Caco-2 (cell line): ENCODE measurements around the gene LTO1. TPM values are rescaled to one million over a fixed set of nuclear protein-coding genes. Genes with fewer than 3 reads are reported as not detected.

Experiments used
- BruUV-seq: library from RNA; stranded (reverse); fragments of 400-500 nt; replicated peaks from 2 replicates; lab custom pipeline; 2021; lab: Mats Ljungman, UMichigan
- CTCF ChIA-PET: fragments of 300-600 bp; sonication (Branson Sonifier 250); formaldehyde crosslinking; loops from one replicate; lab custom pipeline; 2022; ENCODE audit warnings: antibody characterized with exemption; lab: Charles Lee
- POLR2A ChIA-PET: fragments of 300-600 bp; sonication (Branson Sonifier 250); formaldehyde crosslinking; loops from one replicate; lab custom pipeline; 2022; ENCODE audit warnings: antibody characterized with exemption; lab: Charles Lee
- DNase-seq, 2 experiments: peaks; one replicate each; pipeline versions ENCODE4 v3.0.0 to v3.0.0-alpha.2; 2020 to 2022
- H3K27me3 ChIP-seq: replicated peaks from 2 replicates; pipeline ENCODE4 v1.6.0; 2011; ENCODE audit warnings: low read length; ENCODE audit not compliant: control insufficient read depth, insufficient read depth
- H3K36me3 ChIP-seq: 2 replicates; pipeline ENCODE4 v1.5.1; 2011; ENCODE audit warnings: low read length; ENCODE audit not compliant: control insufficient read depth, insufficient read depth
- H3K4me1 ChIP-seq: fragments of 250-450 bp; sonication (Bioruptor Pico); 2 replicates; pipeline ENCODE4 v1.5.1; 2020; ENCODE audit warnings: mild to moderate bottlenecking
- H3K4me3 ChIP-seq: 2 replicates; pipeline ENCODE4 v1.5.1; 2011; ENCODE audit warnings: low read depth, mild to moderate bottlenecking, control low read depth, low read length
- H3K9me3 ChIP-seq: fragments of 250-450 bp; sonication (Bioruptor Pico); 2 replicates; pipeline ENCODE4 v1.5.1; 2020; ENCODE audit warnings: mild to moderate bottlenecking, moderate library complexity
- H3K27ac Mint-ChIP-seq: one replicate; pipeline ENCODE4 v1.8.0; 2022; ENCODE audit warnings: mixed read lengths; ENCODE audit not compliant: unreplicated experiment
- H3K27me3 Mint-ChIP-seq: one replicate; pipeline ENCODE4 v1.8.0; 2022; ENCODE audit warnings: mixed read lengths; ENCODE audit not compliant: insufficient read depth, unreplicated experiment
- H3K36me3 Mint-ChIP-seq: one replicate; pipeline ENCODE4 v1.8.0; 2022; ENCODE audit warnings: mild to moderate bottlenecking, mixed read lengths; ENCODE audit not compliant: insufficient read depth, unreplicated experiment
- H3K4me1 Mint-ChIP-seq: one replicate; pipeline ENCODE4 v1.8.0; 2022; ENCODE audit warnings: low read depth, mixed read lengths; ENCODE audit not compliant: unreplicated experiment
- H3K4me3 Mint-ChIP-seq: one replicate; pipeline ENCODE4 v1.8.0; 2022; ENCODE audit warnings: mild to moderate bottlenecking, moderate library complexity, mixed read lengths; ENCODE audit not compliant: unreplicated experiment
- H3K9me3 Mint-ChIP-seq: one replicate; pipeline ENCODE4 v1.8.0; 2022; ENCODE audit warnings: mixed read lengths; ENCODE audit not compliant: unreplicated experiment
- intact Hi-C: fragments of 100-400 bp; cut with micrococcal nuclease; formaldehyde crosslinking; loops from one replicate; pipeline ENCODE4 v1.10.0; 2022; ENCODE audit not compliant: unreplicated experiment
- total RNA-seq: library from RNA; stranded (reverse); gene quantifications from 2 replicates; pipeline ENCODE4 v1.2.3, GENCODE V29; 2022
- TF ChIP-seq, protein P1 (sequence below), 2 experiments: fragments of 200-600 bp in 1 of 2; IDR thresholded peaks; 1 replicate in 1 of 2; 2 replicates in 1 of 2; pipeline versions ENCODE4 v1.5.1 to v1.8.0; 2011 to 2022; ENCODE audit warnings: antibody characterized with exemption in 1 of 2, control low read depth in 1 of 2, inconsistent platforms in 1 of 2, low read depth in 1 of 2, low read length in 1 of 2, mild to moderate bottlenecking in 1 of 2, moderate library complexity in 1 of 2; ENCODE audit not compliant: insufficient read depth in 1 of 2, severe bottlenecking in 1 of 2, unreplicated experiment in 1 of 2

Gene LTO1
- total RNA-seq, 1 experiment from 2014 or later, result 49.3 TPM

GRCh38 chr11:69683764-69684333 lies 8.7 kb upstream of the LTO1 start:
- intact Hi-C loops, result loop anchor here (1.0 kb wide), 1 partner anchor 9 kb away; the partner anchor contains the start of gene LTO1
- peak; percentile 77 to 79 for DNase-seq
- no peaks in the 10 kb centered on the region for H3K27me3 Mint-ChIP-seq
- no peaks in the 10 kb centered on the region for H3K36me3 Mint-ChIP-seq
- no TSS peak for BruUV-seq
- H3K9me3 Mint-ChIP-seq, result no peaks in the 10 kb centered on the region
- peaks cover 10% of the 10 kb centered on the region for H3K4me1 Mint-ChIP-seq
- no peak overlapping the region for H3K27ac Mint-ChIP-seq
- POLR2A ChIA-PET, result no interaction called here
- TF ChIP-seq, protein P1, sequence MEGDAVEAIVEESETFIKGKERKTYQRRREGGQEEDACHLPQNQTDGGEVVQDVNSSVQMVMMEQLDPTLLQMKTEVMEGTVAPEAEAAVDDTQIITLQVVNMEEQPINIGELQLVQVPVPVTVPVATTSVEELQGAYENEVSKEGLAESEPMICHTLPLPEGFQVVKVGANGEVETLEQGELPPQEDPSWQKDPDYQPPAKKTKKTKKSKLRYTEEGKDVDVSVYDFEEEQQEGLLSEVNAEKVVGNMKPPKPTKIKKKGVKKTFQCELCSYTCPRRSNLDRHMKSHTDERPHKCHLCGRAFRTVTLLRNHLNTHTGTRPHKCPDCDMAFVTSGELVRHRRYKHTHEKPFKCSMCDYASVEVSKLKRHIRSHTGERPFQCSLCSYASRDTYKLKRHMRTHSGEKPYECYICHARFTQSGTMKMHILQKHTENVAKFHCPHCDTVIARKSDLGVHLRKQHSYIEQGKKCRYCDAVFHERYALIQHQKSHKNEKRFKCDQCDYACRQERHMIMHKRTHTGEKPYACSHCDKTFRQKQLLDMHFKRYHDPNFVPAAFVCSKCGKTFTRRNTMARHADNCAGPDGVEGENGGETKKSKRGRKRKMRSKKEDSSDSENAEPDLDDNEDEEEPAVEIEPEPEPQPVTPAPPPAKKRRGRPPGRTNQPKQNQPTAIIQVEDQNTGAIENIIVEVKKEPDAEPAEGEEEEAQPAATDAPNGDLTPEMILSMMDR (IDR thresholded peaks at IDR 0.05; ENCODE audit: insufficient read depth in 1 of 2, low read depth in 1 of 2, low read length in 1 of 2, severe bottlenecking in 1 of 2, unreplicated experiment in 1 of 2), result peak; percentile 60 to 76
- CTCF ChIA-PET, result interaction anchor here (0.6 to 1.8 kb wide), 11 partner anchors 9 to 734 kb away, joined by 3 to 11 read pairs (median 4); partner anchors contain the start of gene LTO1
- Histone ChIP-seq H3K4me1 (peaks cover 10% of the 10 kb centered on the region), H3K4me3 (no peak overlapping the region), H3K27me3 (no peaks in the 10 kb centered on the region), H3K9me3 (no peaks in the 10 kb centered on the region), H3K36me3 (no peaks in the 10 kb centered on the region)
- H3K4me3 Mint-ChIP-seq, result no peak overlapping the region

DNA sequence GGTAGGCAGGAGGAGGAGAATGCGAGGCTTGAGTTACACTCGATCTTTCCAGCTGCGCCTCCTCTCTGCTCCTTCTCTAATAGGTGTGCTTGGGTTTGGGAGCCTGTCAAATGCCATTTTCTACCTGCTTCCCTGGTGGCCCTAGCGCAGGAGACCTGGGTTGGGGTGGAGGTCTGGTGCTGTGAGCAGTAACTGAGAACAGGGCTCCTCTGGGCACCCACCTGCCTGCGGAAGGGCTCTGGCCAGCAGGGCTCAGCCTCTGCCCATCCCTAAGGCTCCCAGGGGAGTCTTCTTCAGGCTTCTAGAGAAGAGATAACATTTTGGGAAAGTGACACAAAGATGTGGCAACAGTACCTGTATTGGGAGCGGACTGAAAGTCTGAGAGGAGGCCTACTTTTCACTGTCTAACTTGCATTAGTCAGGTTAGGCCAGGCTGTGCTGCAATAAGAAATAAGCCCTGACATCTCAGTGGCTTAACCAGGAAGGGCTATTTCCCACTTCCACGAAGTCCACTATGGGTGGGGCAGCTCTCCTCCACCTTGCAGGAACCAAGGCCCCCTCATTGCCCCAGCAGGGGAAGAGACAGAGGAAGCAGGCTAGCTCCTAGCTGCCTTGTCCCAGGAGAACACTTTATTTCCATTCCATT lies 7.7 kb upstream of the LTO1 start:
- no TSS peak for BruUV-seq
- peak in 1 of 2 experiments; percentile 29 for DNase-seq
- Mint-ChIP-seq H3K4me3 (no peak overlapping the region), H3K4me1 (no peaks in the 10 kb centered on the region), H3K9me3 (no peaks in the 10 kb centered on the region), H3K27me3 (no peaks in the 10 kb centered on the region), H3K27ac (peak overlapping the region; percentile 29), H3K36me3 (no peaks in the 10 kb centered on the region)
- H3K9me3 ChIP-seq, result no peaks in the 10 kb centered on the region
- no peak overlapping the region for H3K4me3 ChIP-seq
- POLR2A ChIA-PET, result no interaction called here
- no peaks in the 10 kb centered on the region for H3K36me3 ChIP-seq
- CTCF ChIA-PET, result interaction anchor here (1.3 kb wide), 1 partner anchor 27 kb away, joined by 6 read pairs; no protein-coding TSS in a partner anchor
- no peaks in the 10 kb centered on the region for H3K27me3 ChIP-seq
- no peaks in the 10 kb centered on the region for H3K4me1 ChIP-seq
- TF ChIP-seq, protein P1 (IDR thresholded peaks at IDR 0.05; ENCODE audit: insufficient read depth in 1 of 2, low read depth in 1 of 2, low read length in 1 of 2, severe bottlenecking in 1 of 2, unreplicated experiment in 1 of 2), result no peak
- intact Hi-C loops, result no loop called here

DNA sequence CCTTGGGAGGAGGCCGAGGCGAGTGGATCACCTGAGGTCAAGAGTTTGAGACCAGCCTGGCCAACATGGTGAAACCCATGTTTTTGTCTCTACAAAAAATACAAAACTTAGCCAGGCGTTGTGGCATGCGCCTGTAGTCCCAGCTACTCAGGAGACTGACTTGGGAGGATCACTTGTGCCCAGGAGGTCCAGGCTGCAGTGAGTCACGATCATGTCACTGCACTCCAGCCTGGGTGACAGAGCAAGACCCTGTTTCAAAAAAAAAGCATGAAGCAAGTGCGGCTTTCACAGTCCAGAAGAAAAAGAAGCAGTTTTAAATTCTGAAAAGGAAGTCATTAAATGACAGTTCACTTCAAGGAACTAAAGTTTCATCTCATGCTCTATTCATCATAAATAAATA lies 7.1 kb upstream of the LTO1 start:
- no peaks in the 10 kb centered on the region for H3K36me3 Mint-ChIP-seq
- no peak overlapping the region for H3K27ac Mint-ChIP-seq
- ChIA-PET POLR2A (no interaction called here), CTCF (no interaction called here)
- TF ChIP-seq, protein P1 (IDR thresholded peaks at IDR 0.05; ENCODE audit: insufficient read depth in 1 of 2, low read depth in 1 of 2, low read length in 1 of 2, severe bottlenecking in 1 of 2, unreplicated experiment in 1 of 2), result no peak
- H3K27me3 ChIP-seq, result no peaks in the 10 kb centered on the region
- peak in 1 of 2 experiments; percentile 29 for DNase-seq
- H3K27me3 Mint-ChIP-seq, result no peaks in the 10 kb centered on the region
- H3K4me1 Mint-ChIP-seq, result no peaks in the 10 kb centered on the region
- no peaks in the 10 kb centered on the region for H3K9me3 ChIP-seq
- intact Hi-C loops, result no loop called here
- no peaks in the 10 kb centered on the region for H3K36me3 ChIP-seq
- H3K4me3 Mint-ChIP-seq, result no peak overlapping the region
- BruUV-seq, result no TSS peak
- no peaks in the 10 kb centered on the region for H3K4me1 ChIP-seq
- H3K9me3 Mint-ChIP-seq, result no peaks in the 10 kb centered on the region
- no peak overlapping the region for H3K4me3 ChIP-seq
